SK-N-SH treated with all-trans-retinoic acid at 6 μM for 48 hours (cell line): ENCODE results near the gene COMMD4.

Experiments used
- ARNTL ChIP-seq: fragments of 450-650 bp; formaldehyde crosslinking; IDR thresholded peaks from 2 replicates; pipeline ENCODE4 v1.5.0; 2020; ENCODE audit warnings: low read depth, mild to moderate bottlenecking, moderate library complexity, borderline replicate concordance
- CSRNP3 ChIP-seq: fragments of 250-450 bp; sonication (Bioruptor Pico); IDR thresholded peaks from 2 replicates; pipeline ENCODE4 v1.5.1; 2021; ENCODE audit warnings: mild to moderate bottlenecking, moderate library complexity
- ESRRG ChIP-seq: fragments of 250-450 bp; sonication (Bioruptor Pico); IDR thresholded peaks from 2 replicates; pipeline ENCODE4 v1.6.1; 2021; ENCODE audit warnings: mild to moderate bottlenecking
- PATZ1 ChIP-seq: fragments of 250-450 bp; sonication (Bioruptor Pico); IDR thresholded peaks from 2 replicates; pipeline ENCODE4 v1.8.0; 2020; ENCODE audit warnings: mild to moderate bottlenecking, moderate library complexity, borderline replicate concordance
- POU6F1 ChIP-seq: fragments of 250-450 bp; sonication (Bioruptor Pico); IDR thresholded peaks from 2 replicates; pipeline ENCODE4 v1.8.0; 2021; ENCODE audit warnings: low read depth, mild to moderate bottlenecking, moderate library complexity, borderline replicate concordance
- PPARA ChIP-seq: fragments of 250-450 bp; sonication (Bioruptor Pico); IDR thresholded peaks from 2 replicates; pipeline ENCODE4 v1.5.0; 2020; ENCODE audit warnings: mild to moderate bottlenecking, borderline replicate concordance
- RARB ChIP-seq: fragments of 250-450 bp; sonication (Bioruptor Pico); IDR thresholded peaks from 2 replicates; pipeline ENCODE4 v1.8.0; 2021; ENCODE audit warnings: mild to moderate bottlenecking, moderate library complexity
- TSHZ2 ChIP-seq: fragments of 250-450 bp; sonication (Bioruptor Pico); IDR thresholded peaks from 2 replicates; pipeline ENCODE4 v1.5.0; 2020; ENCODE audit warnings: mild to moderate bottlenecking, moderate library complexity
- ZC3H10 ChIP-seq: fragments of 250-450 bp; sonication (Bioruptor Pico); IDR thresholded peaks from 2 replicates; pipeline ENCODE4 v1.5.1; 2021; ENCODE audit warnings: mild to moderate bottlenecking, moderate library complexity
- ZFP3 ChIP-seq: fragments of 250-450 bp; sonication (Bioruptor Pico); IDR thresholded peaks from 2 replicates; pipeline ENCODE4 v1.5.0; 2020; ENCODE audit warnings: mild to moderate bottlenecking, moderate library complexity
- ZFP30 ChIP-seq: fragments of 450-650 bp; formaldehyde crosslinking; IDR thresholded peaks from 2 replicates; pipeline ENCODE4 v1.5.0; 2022; ENCODE audit warnings: mild to moderate bottlenecking, moderate library complexity
- ZNF565 ChIP-seq: fragments of 450-650 bp; formaldehyde crosslinking; conservative IDR thresholded peaks from 2 replicates; pipeline ENCODE4 v1.5.0; 2020; ENCODE audit warnings: low read depth, mild to moderate bottlenecking, moderate library complexity
- ZNF70 ChIP-seq: fragments of 450-650 bp; formaldehyde crosslinking; IDR thresholded peaks from 2 replicates; pipeline ENCODE4 v1.5.0; 2020; ENCODE audit warnings: mild to moderate bottlenecking, moderate library complexity
- ZNF8 ChIP-seq: fragments of 450-650 bp; formaldehyde crosslinking; IDR thresholded peaks from 2 replicates; pipeline ENCODE4 v1.5.0; 2020; ENCODE audit warnings: mild to moderate bottlenecking, moderate library complexity

GRCh38 chr15:75355369-75355768, 19.5 kb downstream of the COMMD4 start:
- TF ChIP-seq RARB (no peak), ZNF8 (CRISPR knock-in tag) (no peak), ZFP30 (no peak), ARNTL (CRISPR knock-in tag) (no peak), ZFP3 (CRISPR knock-in tag) (no peak), CSRNP3 (CRISPR knock-in tag) (no peak), ESRRG (CRISPR knock-in tag) (no peak), PATZ1 (no peak), ZNF70 (CRISPR knock-in tag) (no peak), POU6F1 (CRISPR knock-in tag) (no peak), TSHZ2 (CRISPR knock-in tag) (no peak), ZC3H10 (CRISPR knock-in tag) (no peak), ZNF565 (no peak), PPARA (CRISPR knock-in tag) (no peak)
